ENCODE measurements around the gene NKX1-2.
A peak's percentile ranks its signal among the peaks of the same experiment; 100 is the strongest.

NKX1-2 gene

DNA sequence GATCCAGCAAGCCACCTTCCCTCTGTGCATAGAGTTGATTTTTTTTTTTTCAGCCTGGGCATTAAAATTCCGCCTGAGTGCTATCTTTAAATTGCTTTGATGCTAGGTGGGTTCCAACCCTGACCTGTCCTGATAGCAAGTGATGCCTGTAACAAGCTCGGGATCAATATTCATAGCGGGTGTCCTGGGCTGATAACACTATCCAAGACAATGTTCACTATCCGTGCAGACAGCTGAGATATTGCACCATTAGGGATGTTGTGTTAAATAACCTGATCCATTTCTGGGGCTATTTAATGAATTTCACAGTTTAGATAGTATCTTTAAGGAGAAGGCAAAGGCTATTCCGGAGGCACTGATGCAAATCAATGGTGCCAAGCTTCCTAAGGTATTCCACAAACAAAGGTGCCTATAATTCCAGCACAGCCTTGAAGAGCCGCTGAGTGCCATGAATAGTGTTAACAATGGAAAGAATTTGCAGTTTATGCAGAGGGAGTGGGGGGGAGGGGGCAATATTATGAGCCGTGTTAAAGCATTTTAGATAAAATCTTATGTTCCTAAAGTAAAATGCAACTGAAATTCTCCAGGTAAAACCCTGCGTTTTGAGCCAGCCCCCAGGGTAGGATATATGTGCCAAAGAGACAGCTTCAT is 4.2 kb upstream of the NKX1-2 start:
- TF ChIP-seq, protein P1, sequence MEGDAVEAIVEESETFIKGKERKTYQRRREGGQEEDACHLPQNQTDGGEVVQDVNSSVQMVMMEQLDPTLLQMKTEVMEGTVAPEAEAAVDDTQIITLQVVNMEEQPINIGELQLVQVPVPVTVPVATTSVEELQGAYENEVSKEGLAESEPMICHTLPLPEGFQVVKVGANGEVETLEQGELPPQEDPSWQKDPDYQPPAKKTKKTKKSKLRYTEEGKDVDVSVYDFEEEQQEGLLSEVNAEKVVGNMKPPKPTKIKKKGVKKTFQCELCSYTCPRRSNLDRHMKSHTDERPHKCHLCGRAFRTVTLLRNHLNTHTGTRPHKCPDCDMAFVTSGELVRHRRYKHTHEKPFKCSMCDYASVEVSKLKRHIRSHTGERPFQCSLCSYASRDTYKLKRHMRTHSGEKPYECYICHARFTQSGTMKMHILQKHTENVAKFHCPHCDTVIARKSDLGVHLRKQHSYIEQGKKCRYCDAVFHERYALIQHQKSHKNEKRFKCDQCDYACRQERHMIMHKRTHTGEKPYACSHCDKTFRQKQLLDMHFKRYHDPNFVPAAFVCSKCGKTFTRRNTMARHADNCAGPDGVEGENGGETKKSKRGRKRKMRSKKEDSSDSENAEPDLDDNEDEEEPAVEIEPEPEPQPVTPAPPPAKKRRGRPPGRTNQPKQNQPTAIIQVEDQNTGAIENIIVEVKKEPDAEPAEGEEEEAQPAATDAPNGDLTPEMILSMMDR (IDR thresholded peaks at IDR 0.05; ENCODE audit: control insufficient read depth, extremely low read depth, insufficient read depth) = no peak
- H3K4me3 ChIP-seq (ENCODE audit: low read depth, low read length) = no peak overlapping the region
- DNase-seq (ENCODE audit: low read depth) = no peak

DNA sequence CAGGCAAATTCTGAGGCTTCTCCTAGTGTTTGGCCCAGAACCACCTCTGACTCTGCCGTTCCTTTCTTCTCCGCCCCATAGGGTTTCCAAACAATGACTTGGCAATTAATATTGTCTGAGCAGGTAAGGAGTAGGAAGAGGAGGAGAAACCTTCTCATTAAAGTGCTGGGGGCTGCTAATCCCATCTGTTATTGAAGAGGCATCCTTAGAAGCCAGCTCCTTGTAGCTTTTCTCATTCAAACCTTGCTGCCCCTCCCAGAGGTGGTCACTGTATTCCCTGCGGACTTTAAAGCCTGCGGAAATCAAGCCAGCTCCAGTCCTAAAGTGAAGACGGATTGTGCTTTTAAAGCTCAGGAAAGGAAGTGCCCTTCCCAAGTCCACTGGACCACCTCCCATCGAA is 1.4 kb upstream of the NKX1-2 start:
- DNase-seq (ENCODE audit: low read depth) = no peak
- H3K4me3 ChIP-seq (ENCODE audit: low read depth, low read length) = no peak overlapping the region
- TF ChIP-seq, protein P1 (IDR thresholded peaks at IDR 0.05; ENCODE audit: control insufficient read depth, extremely low read depth, insufficient read depth) = no peak

DNA sequence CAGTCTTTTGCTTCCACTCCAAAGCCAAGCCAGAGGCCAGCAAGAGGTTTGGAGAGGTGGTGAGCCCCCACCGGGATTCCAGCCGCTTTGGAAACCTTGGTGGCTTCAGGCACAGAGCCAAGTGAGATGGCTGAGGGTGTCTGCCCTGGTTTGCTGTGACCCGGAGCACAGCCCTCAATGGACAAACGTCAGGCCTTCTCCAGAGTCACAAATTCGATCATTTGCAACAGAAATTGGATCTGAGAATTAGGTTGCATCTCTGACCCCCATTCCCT is 885 bp upstream of the NKX1-2 start:
- TF ChIP-seq, protein P1 (IDR thresholded peaks at IDR 0.05; ENCODE audit: control insufficient read depth, extremely low read depth, insufficient read depth) = no peak
- no peak overlapping the region for H3K4me3 ChIP-seq (ENCODE audit: low read depth, low read length)
- DNase-seq (ENCODE audit: low read depth) = no peak

DNA sequence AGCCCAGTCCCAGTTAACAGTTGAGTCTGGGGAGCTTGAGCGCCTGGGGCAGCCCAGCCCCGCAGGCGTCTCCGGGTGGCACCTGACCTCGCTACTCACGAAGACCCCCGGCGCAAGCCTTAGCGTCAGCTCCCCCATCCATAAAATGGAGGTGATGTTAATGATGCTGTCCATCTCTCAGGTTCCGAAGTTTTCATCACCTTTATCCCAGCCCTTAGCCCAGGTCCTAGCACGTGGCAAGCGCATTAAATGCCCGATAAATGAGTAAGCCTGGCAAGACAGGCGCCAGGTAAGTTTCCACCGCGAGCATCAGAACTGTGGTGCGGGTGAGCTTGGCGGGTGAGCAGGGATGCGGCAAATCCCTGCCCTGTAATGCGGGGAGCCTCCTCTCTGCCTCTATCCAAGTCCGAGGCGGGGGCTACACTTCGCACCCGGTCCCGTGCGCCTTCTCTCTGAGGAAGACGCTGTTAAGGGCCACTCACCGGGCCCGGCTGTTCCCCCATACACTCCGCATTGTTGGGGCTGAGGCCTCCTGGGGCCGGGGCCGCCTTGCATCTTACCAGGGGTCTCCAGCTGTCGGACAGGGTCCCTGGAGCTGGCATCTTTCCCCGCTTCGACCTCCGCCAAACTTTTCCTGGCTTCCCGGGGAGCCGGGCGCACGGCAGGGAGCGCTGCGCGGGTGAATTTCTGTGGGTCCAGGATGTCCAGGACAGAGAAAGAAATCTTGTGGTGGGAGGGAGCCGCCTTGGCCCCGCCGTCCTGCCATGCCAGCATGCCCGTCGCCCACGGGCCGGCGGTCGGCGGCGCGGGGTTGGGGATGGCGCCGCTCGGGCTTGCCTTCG is 444 bp downstream of the NKX1-2 start:
- no peak for DNase-seq (ENCODE audit: low read depth)
- TF ChIP-seq, protein P1 (IDR thresholded peaks at IDR 0.05; ENCODE audit: control insufficient read depth, extremely low read depth, insufficient read depth) = no peak
- H3K4me3 ChIP-seq (ENCODE audit: low read depth, low read length) = peak overlapping the region; percentile 18; the same call in 1 of the 2 replicates

DNA sequence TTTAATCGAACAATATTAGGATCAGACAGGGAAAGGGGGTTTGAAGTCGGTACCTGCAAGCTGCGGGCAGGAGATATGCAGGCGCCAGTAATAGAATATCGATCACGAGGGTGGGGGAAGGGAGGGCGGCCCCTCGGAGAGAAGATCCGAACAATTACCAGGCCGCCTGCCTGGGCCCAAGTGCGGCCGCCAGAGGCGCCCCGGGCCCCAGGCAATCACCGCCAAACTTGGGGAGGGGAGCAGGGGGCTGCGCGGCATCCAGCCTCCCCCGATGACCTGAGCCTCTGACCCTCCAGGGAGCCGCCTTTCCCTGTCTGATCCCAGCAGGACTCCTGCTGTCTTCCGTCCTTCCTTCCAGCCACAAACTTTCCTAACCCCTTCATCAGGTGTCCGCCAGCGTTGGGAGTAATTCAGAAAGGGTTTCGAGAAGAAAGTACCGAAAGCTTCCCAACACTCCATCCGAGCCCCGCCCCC is 1.1 kb downstream of the NKX1-2 start:
- DNase-seq (ENCODE audit: low read depth) = no peak
- TF ChIP-seq, protein P1 (IDR thresholded peaks at IDR 0.05; ENCODE audit: control insufficient read depth, extremely low read depth, insufficient read depth) = no peak
- no peak overlapping the region for H3K4me3 ChIP-seq (ENCODE audit: low read depth, low read length)

DNA sequence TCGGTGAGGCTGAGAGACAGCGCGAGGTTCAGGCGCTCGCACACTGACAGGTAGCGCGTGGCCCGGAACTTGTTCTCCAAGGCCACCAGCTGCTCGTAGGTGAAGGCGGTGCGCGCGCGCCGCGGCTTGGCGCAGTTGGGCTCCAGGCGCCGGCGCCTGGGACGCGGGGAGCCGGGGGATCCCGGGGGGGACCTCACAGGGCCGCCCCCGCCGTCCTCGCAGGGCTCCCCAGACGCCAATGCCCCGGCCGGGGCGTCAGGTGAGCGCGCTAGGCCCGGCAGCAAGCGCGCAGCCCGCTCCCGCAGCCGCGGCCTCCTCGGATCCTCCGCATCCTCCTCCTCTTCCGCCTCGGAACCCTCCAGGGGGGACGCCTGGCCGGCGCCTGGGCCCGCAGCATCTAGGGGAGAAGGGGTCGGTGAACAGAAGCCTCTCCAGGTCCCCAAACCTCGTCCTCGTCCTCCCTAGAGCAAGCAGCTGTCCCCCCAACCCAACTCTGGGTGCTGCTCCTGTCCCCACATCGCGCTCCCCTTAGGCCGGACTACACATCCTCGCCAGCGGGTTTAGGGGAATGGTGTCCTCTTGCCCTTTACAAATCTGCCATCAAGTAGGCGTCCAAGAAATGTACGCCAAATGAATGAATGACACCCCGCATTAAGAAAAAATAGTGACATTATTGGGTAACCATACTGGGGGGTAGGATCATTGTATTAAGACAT is 1.9 kb downstream of the NKX1-2 start:
- H3K4me3 ChIP-seq (ENCODE audit: low read depth, low read length) = no peak overlapping the region
- no peak for DNase-seq (ENCODE audit: low read depth)
- TF ChIP-seq, protein P1 (IDR thresholded peaks at IDR 0.05; ENCODE audit: control insufficient read depth, extremely low read depth, insufficient read depth) = no peak
